GM18951 (cell line): ENCODE data around the gene FAM161B.
"Not testable (repeated sequence)": the region's sequence is repeated elsewhere in the genome, so short reads cannot be mapped to it uniquely, and the experiment has no call there.

Source experiments
- POLR2A ChIP-seq: IDR thresholded peaks from 4 replicates; pipeline ENCODE4 v1.6.1; 2011; ENCODE audit warnings: mild to moderate bottlenecking; ENCODE audit not compliant: insufficient read length, insufficient read depth; ENCODE audit errors: extremely low read depth
- in situ Hi-C: fragments of 300-500 bp; cut with MboI; formaldehyde crosslinking; loops from one replicate; pipeline ENCODE4 v1.12.0; 2022; ENCODE audit warnings: low sequenced_read_pairs, mixed read lengths, inconsistent platforms; ENCODE audit not compliant: unreplicated experiment

The FAM161B gene

GRCh38 chr14:73916324-73916723 is 33.6 kb downstream of the FAM161B start:
- in situ Hi-C loops = no loop called here

GRCh38 chr14:73913256-73913655 is 36.6 kb downstream of the FAM161B start:
- in situ Hi-C loops = no loop called here
- no peak for TF ChIP-seq POLR2A

More at GRCh38 chr14:73916324-73916723, 33.6 kb downstream of the FAM161B start:
- no peak for TF ChIP-seq POLR2A

- no peak for TF ChIP-seq POLR2A
- in situ Hi-C loops = no loop called here
These were observed 40.2 kb downstream of the FAM161B start for GRCh38 chr14:73909681-73910080.

- in situ Hi-C loops = no loop called here
- TF ChIP-seq POLR2A = no peak
These were observed 46.9 kb downstream of the FAM161B start for GRCh38 chr14:73903028-73903427.

- in situ Hi-C loops = no loop called here
- no peak for TF ChIP-seq POLR2A
These were observed 53.4 kb downstream of the FAM161B start for GRCh38 chr14:73896521-73896920.

GRCh38 chr14:73895939-73896338 is 54.0 kb downstream of the FAM161B start:
- in situ Hi-C loops = no loop called here
- TF ChIP-seq POLR2A = no peak

GRCh38 chr14:73894180-73894687 is 55.7 kb downstream of the FAM161B start:
- in situ Hi-C loops = not testable (repeated sequence)

GRCh38 chr14:73889376-73889775 is 60.5 kb downstream of the FAM161B start:
- in situ Hi-C loops = no loop called here
- TF ChIP-seq POLR2A = no peak

- TF ChIP-seq POLR2A = no peak
- in situ Hi-C loops = no loop called here
These were observed 60.9 kb downstream of the FAM161B start for GRCh38 chr14:73888971-73889370.

- TF ChIP-seq POLR2A = no peak
- in situ Hi-C loops = no loop called here
These were observed 61.5 kb downstream of the FAM161B start for GRCh38 chr14:73888460-73888725.

- in situ Hi-C loops = no loop called here
- no peak for TF ChIP-seq POLR2A
These were observed 62.0 kb downstream of the FAM161B start for GRCh38 chr14:73887694-73888459.

GRCh38 chr14:73887318-73887616 is 62.6 kb downstream of the FAM161B start:
- TF ChIP-seq POLR2A = no peak
- in situ Hi-C loops = no loop called here

GRCh38 chr14:73886449-73887317 is 63.2 kb downstream of the FAM161B start, which contains the start of gene ZNF410:
TSS of gene ZNF410 (plus strand) at chr14:73886859. CDS start at chr14:73892176, 5,317 bp downstream.
- peak; percentile 82 for TF ChIP-seq POLR2A
- in situ Hi-C loops = no loop called here
